WI38 (cell line): ENCODE data around the gene SAP30L.

Source experiments
- H3K4me3 ChIP-seq: 2 replicates; pipeline ENCODE4 v1.5.1; 2011; ENCODE audit warnings: low read depth, mild to moderate bottlenecking, control low read depth, low read length
- CTCF ChIP-seq: IDR thresholded peaks from 2 replicates; pipeline ENCODE4 v1.5.1; 2012; ENCODE audit warnings: low read depth, mild to moderate bottlenecking, control low read depth, low read length

SAP30L gene

GRCh38 chr5:154446195-154447088, 645 bp downstream of the SAP30L start:
- H3K4me3 ChIP-seq, result peak overlapping the region; percentile 76
- TF ChIP-seq CTCF, result no peak

- H3K4me3 ChIP-seq, result peak overlapping the region; percentile 76
- no peak for TF ChIP-seq CTCF
Observed at GRCh38 chr5:154447089-154447725, 1.4 kb downstream of the SAP30L start.

GRCh38 chr5:154449786-154450185, 4.0 kb downstream of the SAP30L start:
- H3K4me3 ChIP-seq, result no peak overlapping the region
- TF ChIP-seq CTCF, result no peak

- H3K4me3 ChIP-seq, result no peak overlapping the region
- no peak for TF ChIP-seq CTCF
Observed at GRCh38 chr5:154451957-154452356, 6.2 kb downstream of the SAP30L start.

- TF ChIP-seq CTCF, result no peak
- no peak overlapping the region for H3K4me3 ChIP-seq
Observed at GRCh38 chr5:154455585-154455984, 9.8 kb downstream of the SAP30L start.

- no peak for TF ChIP-seq CTCF
- H3K4me3 ChIP-seq, result no peak overlapping the region
Observed at GRCh38 chr5:154456540-154456939, 10.7 kb downstream of the SAP30L start.

GRCh38 chr5:154459015-154459414, 13.2 kb downstream of the SAP30L start:
- H3K4me3 ChIP-seq, result no peak overlapping the region
- no peak for TF ChIP-seq CTCF
